Skeletal muscle cell (primary cell): ENCODE results near the gene MFAP2.
"Not testable (repeated sequence)": the region's sequence is repeated elsewhere in the genome, so short reads cannot be mapped to it uniquely, and the experiment has no call there.

Experiments
- DNase-seq: peaks from one replicate; pipeline ENCODE4 v3.0.0-alpha.2; 2010; ENCODE audit warnings: low read depth
- H3K4me3 ChIP-seq: 2 replicates; pipeline ENCODE4 v1.5.1; 2011; ENCODE audit warnings: low read depth, mild to moderate bottlenecking, control low read depth, low read length, moderate library complexity

Gene MFAP2

DNA sequence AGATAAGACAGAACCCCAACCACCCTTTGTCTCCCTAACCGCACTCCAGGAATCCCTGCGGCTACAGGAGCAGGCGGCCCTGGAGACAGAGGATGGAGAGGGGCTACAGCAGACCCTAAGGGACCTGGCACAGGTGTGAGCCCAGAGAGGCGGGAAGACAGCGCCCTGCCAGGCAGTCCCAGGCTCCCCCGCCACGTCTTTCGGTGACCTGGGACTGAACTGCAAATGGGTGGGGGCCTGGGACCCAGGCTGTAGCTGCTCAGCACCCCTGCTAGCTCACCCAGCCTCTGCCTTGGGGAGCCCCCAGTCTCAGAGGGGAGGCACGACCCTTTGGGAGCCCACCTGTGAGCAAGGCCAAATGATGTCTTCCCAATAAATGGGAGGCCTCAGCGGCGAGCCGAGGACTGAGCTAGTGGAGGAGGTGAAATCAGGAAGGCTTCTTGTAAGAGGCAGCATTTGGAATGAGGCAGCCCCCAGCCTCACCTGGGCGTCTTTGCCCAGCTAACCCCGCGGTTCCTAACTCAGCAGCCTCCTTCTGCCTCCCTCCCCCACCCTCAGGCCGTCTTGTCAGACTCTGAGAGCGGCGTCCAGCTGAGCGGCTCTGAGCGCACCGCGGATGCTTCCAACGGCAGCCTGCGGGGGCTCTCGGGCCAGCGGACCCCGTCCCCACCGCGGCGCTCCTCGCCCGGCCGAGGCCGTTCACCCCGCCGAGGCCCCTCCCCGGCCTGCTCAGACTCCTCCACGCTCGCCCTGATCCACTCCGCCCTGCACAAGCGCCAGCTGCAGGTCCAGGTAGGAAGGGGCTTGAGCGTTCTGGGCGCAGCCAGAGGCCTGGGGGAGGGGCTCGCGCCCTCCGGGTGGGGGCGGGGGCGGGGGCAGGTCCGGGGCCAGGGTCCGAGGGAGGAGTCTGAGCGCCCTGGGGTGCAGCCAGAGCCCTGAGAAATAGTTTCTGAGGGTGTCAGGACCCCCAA lies 41.8 kb downstream of the MFAP2 start:
- H3K4me3 ChIP-seq: peak overlapping the region; percentile 2
- no peak for DNase-seq

DNA sequence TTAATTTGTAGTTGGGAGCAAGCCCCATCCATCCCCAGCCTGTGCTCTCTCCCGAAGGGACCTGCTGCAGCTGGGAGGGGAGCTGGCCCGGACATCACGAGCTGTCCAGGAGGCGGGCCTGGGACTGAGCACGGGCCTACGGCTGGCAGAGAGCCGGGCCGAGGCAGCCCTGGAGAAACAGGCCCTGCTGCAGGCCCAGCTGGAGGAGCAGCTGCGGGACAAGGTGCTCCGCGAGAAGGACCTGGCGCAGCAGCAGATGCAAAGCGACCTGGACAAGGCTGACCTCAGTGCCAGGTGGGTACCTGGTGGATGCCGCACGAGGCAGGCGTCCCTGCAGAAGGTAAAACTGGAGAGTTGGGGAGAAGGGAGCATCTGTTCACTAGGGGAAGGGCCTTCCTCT lies 43.8 kb downstream of the MFAP2 start:
- not testable (repeated sequence) for H3K4me3 ChIP-seq, DNase-seq

- not testable (repeated sequence) for H3K4me3 ChIP-seq, DNase-seq
Measured at GRCh38 chr1:16933945-16934344, 46.5 kb downstream of the MFAP2 start.

DNA sequence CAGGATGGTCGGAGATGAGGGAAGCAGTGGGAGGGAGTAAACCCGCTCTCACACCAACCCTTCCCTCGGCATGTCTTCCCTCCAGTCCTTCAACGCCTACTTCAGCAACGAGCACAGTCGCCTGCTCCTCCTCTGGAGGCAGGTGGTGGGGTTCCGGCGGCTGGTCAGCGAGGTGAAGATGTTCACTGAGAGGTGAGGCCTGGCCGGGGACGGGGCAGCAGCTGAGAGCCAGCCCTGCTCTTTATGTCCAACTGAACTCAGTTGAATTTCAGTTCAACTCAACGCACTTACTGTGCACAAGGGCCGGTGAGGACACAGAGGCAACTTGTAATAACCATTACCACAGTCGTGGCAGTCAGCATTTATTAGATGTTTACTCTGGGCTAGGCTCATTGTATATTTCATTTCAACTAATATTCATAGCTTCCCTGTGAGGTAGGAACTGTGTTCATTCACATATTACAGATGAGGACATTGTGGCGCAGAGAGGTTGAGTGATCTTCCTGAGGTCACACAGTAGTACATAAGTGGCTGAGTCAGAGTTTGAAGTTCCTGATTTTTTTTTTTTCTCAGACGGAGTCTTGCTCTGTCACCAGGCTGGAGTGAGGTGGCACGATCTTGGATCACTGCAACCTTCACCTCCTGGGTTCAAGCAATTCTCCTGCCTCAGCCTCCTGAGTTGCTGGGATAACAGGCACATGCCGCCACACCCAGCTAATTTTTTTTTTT lies 49.0 kb downstream of the MFAP2 start:
- DNase-seq, H3K4me3 ChIP-seq: not testable (repeated sequence)

DNA sequence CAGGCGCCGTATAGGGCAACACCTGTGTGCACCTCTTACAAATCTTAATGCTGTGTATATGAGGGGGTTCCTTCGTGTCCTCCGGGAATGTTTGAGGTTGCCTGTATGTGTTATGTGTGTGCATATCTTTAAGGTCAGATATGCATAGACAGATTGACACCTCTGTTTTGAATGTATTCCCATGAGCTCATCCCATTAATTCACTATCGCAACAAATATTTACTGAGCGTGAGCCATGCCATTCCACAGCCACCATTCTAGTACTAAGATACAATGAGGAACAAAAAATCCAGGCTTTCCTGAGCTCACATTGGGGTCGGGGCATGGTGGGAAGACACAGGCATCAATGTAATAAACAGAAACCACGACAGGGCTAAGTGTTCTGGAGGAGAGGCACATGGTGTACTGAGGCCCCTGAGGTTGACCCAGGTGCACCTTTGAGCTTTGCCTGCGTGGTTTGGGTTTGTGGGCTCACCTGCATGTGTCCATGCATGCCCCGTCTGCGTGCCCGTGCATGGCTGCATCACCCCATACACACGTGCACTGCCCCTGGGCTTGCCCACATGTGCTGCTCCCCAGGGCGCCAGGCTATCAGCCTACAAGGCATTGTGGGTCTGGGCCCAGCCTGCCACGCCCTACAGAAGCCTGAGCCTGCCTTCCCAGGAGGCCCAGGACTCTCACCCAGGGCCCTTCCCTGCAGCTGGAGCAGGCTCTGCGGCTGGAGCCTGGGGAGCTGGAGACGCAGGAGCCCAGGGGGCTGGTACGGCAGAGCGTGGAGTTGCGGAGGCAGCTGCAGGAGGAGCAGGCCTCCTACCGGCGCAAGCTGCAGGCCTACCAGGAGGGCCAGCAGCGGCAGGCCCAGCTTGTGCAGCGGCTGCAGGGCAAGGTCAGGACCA lies 51.0 kb downstream of the MFAP2 start:
- not testable (repeated sequence) for H3K4me3 ChIP-seq, DNase-seq

GRCh38 chr1:16927711-16928485 lies 52.5 kb downstream of the MFAP2 start:
- DNase-seq: no peak
- H3K4me3 ChIP-seq: no peak overlapping the region

- no peak for DNase-seq
- H3K4me3 ChIP-seq: no peak overlapping the region
Measured at GRCh38 chr1:16927256-16927655, 53.2 kb downstream of the MFAP2 start.

GRCh38 chr1:16926491-16927073 lies 53.8 kb downstream of the MFAP2 start:
- DNase-seq: no peak
- H3K4me3 ChIP-seq: no peak overlapping the region

DNA sequence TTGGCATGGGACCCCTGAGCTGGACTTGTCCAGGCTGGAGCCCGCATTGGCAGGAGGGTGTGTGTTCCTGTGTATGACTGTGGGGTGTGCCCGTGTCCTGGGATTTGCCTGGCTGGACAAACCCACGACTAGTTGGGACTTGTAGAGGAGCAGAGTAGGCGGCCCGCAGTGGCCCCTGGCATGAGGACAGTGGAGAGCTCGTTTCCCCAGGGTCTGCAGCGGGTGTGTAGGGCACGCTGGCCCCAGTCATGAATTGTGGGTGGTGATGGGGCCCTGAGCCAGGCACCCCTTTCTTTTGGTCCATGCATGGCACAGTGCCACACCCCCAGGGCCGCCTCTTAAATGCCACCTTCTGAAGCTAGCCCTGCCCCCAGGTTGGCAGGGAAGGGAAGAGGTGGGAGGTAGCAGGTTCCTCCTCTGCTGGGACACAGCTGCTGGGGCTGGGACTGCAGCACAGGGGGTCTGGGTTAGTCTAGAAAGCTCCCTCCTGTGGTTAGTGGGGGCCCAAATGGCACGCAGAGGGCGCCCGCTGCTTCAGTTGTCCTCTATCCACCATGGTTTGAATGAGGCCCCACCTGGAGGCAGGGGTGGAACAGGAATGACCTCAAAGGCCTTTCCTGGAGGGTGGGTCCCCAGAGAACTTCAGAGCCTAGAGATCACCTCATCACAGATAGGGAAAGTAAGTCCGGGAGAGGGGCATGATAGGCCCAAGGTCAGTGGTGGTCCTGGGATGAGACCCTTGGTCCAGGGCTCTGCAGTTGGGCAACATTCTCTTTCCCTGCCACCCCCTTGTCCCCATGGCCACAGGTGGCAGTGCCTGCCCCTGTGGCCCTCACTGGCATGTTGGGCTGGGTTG lies 54.6 kb downstream of the MFAP2 start:
- H3K4me3 ChIP-seq: no peak overlapping the region

GRCh38 chr1:16924919-16925477 lies 55.4 kb downstream of the MFAP2 start:
- DNase-seq: no peak
- H3K4me3 ChIP-seq: no peak overlapping the region

More for the DNA sequence above, 54.6 kb downstream of the MFAP2 start:
- no peak for DNase-seq
